ENCODE measurements around the gene BCKDHA. TPM values are rescaled to one million over a fixed set of nuclear protein-coding genes. Genes with fewer than 3 reads are reported as not detected.

The BCKDHA gene
- total and polyA plus RNA-seq, 2 experiments from 2014 or later, result 26.8 to 29.4 TPM

DNA sequence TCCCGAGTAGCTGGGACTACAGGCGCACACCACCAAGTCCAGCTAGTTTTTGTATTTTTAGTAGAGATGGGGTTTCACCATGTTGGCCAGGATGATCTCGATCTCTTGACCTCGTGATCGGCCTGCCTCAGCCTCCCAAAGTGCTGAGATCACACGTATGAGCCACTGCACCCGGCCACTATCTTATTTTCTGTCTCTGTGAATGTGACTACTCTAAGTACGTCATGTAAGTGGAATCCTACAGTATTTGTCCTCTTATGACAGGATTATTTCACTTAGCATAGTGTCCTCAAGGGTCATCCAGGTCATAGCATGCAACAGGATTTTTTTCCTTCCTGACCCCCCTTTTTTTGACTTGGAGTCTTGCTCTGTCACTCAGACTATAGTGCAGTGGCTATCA is 26.1 kb upstream of the BCKDHA start:
- WGBS, 2 experiments (ENCODE audit: low coverage in 1 of 2, low lambda C conversion rate in 2 of 2, missing lambda C conversion rate in 2 of 2), result 84 to 90% methylated on average over 8 of the region's 8 CpGs

DNA sequence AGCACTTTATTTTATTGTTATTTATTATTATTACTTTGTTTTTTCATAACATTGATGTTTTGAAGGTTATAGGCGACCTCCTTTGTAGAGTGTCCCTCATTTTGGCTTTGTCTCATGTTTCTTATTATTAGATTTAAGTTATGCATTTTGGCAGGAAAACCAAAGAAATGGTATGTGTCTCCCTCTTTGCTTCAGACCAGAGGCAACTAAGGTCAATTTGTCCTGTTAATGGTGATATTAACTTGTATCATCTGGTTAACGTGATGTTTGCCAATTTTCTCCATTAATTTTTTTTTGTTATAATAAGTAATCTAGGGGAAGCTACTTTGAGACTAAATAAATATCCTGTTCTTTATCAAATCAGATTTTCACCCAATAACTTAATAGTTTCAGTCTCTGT is 25.1 kb upstream of the BCKDHA start:
- Histone ChIP-seq H3K79me2 (ENCODE audit: insufficient read depth) (peaks cover 29% of the 10 kb centered on the region), H3K27ac (no peak overlapping the region), H3K4me2 (ENCODE audit: unreplicated experiment) (no peak overlapping the region), H3K9me2 (ENCODE audit: insufficient read depth) (no peaks in the 10 kb centered on the region), H4K20me1 (ENCODE audit: insufficient read depth) (no peaks in the 10 kb centered on the region), H3K4me3 (no peak overlapping the region), H2AFZ (no peak overlapping the region), H3K9ac (no peak overlapping the region), H3K27me3 (replicated peaks; ENCODE audit: insufficient read depth) (no peaks in the 10 kb centered on the region), H3K36me3 (ENCODE audit: low read depth) (no peaks in the 10 kb centered on the region), H3K9me3 (ENCODE audit: low read depth) (no peaks in the 10 kb centered on the region), H3K4me1 (ENCODE audit: insufficient read depth) (peaks cover 27% of the 10 kb centered on the region), H3F3A (ENCODE audit: insufficient read depth) (peaks cover 15% of the 10 kb centered on the region)
- DNase-seq, result no peak
- TF ChIP-seq EZH2 (IDR thresholded peaks at IDR 0.05; ENCODE audit: insufficient read depth, poor library complexity, severe bottlenecking) (no peak), EZH2phosphoT487 (IDR thresholded peaks at IDR 0.05; ENCODE audit: insufficient read depth, low read depth) (no peak)
- in situ Hi-C loops (cut with MboI), result no loop called here
- 74 to 80% methylated on average over 2 of the region's 2 CpGs for WGBS, 2 experiments (ENCODE audit: low coverage in 1 of 2, low lambda C conversion rate in 2 of 2, missing lambda C conversion rate in 2 of 2)

More for the DNA sequence above, 26.1 kb upstream of the BCKDHA start:
- in situ Hi-C loops (cut with MboI), result no loop called here
- peaks cover 37% of the 10 kb centered on the region for H3K79me2 ChIP-seq (ENCODE audit: insufficient read depth)
- peaks cover 21% of the 10 kb centered on the region for H3F3A ChIP-seq (ENCODE audit: insufficient read depth)
- no peaks in the 10 kb centered on the region for H3K27me3 ChIP-seq (replicated peaks; ENCODE audit: insufficient read depth)
- no peak overlapping the region for H3K4me3 ChIP-seq
- no peak for TF ChIP-seq EZH2phosphoT487 (IDR thresholded peaks at IDR 0.05; ENCODE audit: insufficient read depth, low read depth)
- no peak for TF ChIP-seq EZH2 (IDR thresholded peaks at IDR 0.05; ENCODE audit: insufficient read depth, poor library complexity, severe bottlenecking)
- no peak overlapping the region for H3K27ac ChIP-seq
- no peaks in the 10 kb centered on the region for H3K9me2 ChIP-seq (ENCODE audit: insufficient read depth)
- H4K20me1 ChIP-seq (ENCODE audit: insufficient read depth), result no peaks in the 10 kb centered on the region
- no peaks in the 10 kb centered on the region for H3K9me3 ChIP-seq (ENCODE audit: low read depth)
- no peak for DNase-seq
- no peak overlapping the region for H3K4me2 ChIP-seq (ENCODE audit: unreplicated experiment)
- H3K36me3 ChIP-seq (ENCODE audit: low read depth), result no peaks in the 10 kb centered on the region
- H3K9ac ChIP-seq, result no peak overlapping the region
- H3K4me1 ChIP-seq (ENCODE audit: insufficient read depth), result peaks cover 36% of the 10 kb centered on the region
- H2AFZ ChIP-seq, result no peak overlapping the region

DNA sequence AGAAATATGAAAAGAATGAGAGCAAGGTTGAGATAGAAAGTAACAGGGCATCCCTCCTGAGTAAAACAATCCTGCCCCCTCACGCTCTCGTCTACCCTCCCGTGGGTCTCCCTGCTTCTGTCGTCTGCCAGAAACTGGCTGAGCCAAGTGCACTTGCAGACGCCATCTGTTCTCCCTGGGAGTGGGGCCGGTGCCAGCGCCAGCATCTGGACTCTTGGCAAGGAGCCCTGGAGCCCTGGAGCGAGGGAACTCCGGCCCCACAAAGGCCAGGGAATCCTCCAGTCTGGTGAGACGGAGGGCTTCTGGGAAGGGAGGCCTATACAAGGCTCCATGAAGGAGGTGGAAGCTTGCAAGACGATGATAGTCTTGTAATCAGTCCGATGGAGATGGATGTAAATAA is 23.6 kb upstream of the BCKDHA start:
- H3K9me3 ChIP-seq (ENCODE audit: low read depth), result no peaks in the 10 kb centered on the region
- DNase-seq, result peak; percentile 85
- H3K9ac ChIP-seq, result no peak overlapping the region
- 9 to 15% methylated on average over 12 of the region's 12 CpGs for WGBS, 2 experiments (ENCODE audit: low coverage in 1 of 2, low lambda C conversion rate in 2 of 2, missing lambda C conversion rate in 2 of 2)
- peaks cover 16% of the 10 kb centered on the region for H3K4me1 ChIP-seq (ENCODE audit: insufficient read depth)
- H3K27ac ChIP-seq, result no peak overlapping the region
- H4K20me1 ChIP-seq (ENCODE audit: insufficient read depth), result no peaks in the 10 kb centered on the region
- H2AFZ ChIP-seq, result no peak overlapping the region
- no peak for TF ChIP-seq EZH2phosphoT487 (IDR thresholded peaks at IDR 0.05; ENCODE audit: insufficient read depth, low read depth)
- TF ChIP-seq EZH2 (IDR thresholded peaks at IDR 0.05; ENCODE audit: insufficient read depth, poor library complexity, severe bottlenecking), result no peak
- peaks cover 29% of the 10 kb centered on the region for H3K79me2 ChIP-seq (ENCODE audit: insufficient read depth)
- H3K4me2 ChIP-seq (ENCODE audit: unreplicated experiment), result no peak overlapping the region
- no peaks in the 10 kb centered on the region for H3K36me3 ChIP-seq (ENCODE audit: low read depth)
- no peaks in the 10 kb centered on the region for H3K9me2 ChIP-seq (ENCODE audit: insufficient read depth)
- no peak overlapping the region for H3K4me3 ChIP-seq
- 0 out of 2 replicates have a peak, but pooled peaks cover 4% of the 10 kb centered on the region for H3F3A ChIP-seq (ENCODE audit: insufficient read depth)
- in situ Hi-C loops (cut with MboI), result no loop called here
- H3K27me3 ChIP-seq (replicated peaks; ENCODE audit: insufficient read depth), result no peaks in the 10 kb centered on the region

DNA sequence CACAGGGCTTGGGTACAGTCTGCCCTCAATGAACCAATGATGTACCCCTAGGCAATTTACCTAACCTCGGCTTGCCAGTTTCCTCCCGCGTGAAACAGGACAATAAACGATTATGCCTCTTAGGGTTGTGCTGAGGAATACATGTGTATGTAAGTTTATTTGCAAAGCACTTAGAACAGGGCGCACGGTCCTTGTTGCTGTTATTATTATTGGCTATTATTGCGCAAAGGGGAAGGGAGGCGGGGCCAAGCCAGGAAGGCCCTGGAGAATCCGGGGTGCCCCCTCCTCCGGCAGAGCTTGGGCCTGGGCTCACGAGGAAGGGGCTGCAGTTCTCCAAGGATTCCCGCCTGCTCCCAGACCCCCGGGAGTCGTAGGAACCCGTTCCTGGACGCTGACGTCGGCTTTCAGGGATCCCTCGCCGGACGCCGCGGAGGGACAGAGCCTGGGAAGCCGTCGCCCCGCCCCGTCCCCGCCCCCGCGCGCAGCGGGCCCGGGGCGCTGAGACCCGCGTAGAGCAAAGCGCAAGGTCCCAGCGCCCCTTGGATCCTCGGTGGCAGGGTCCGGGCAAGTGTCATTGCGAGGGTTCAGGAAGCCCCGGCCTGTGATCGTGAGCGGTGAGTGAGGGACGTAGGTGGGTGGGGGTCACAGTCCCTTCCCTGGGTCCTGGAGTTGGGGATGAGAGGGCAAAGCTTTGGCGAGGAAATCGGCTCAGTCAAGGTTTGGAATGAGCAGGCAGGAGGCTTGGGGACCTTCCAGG is 21.2 kb upstream of the BCKDHA start, which contains the start of gene TMEM91:
Gene TMEM91 (plus strand): TSS at position 293 of the 757 bp plus-strand sequence. CDS start 1,777 bp downstream, outside the sequence.
- peak within 1 kb of the TSS; percentile 98 for H3K4me2 ChIP-seq (ENCODE audit: unreplicated experiment)
- no peaks in the 10 kb centered on the region for H3K27me3 ChIP-seq (replicated peaks; ENCODE audit: insufficient read depth)
- peak; percentile 63 for DNase-seq
- no peak within 1 kb of the TSS for H3K27ac ChIP-seq
- no peaks in the 10 kb centered on the region for H3K9me3 ChIP-seq (ENCODE audit: low read depth)
- no peak for TF ChIP-seq EZH2phosphoT487 (IDR thresholded peaks at IDR 0.05; ENCODE audit: insufficient read depth, low read depth)
- TF ChIP-seq EZH2 (IDR thresholded peaks at IDR 0.05; ENCODE audit: insufficient read depth, poor library complexity, severe bottlenecking), result no peak
- H4K20me1 ChIP-seq (ENCODE audit: insufficient read depth), result no peaks in the 10 kb centered on the region
- H3K9me2 ChIP-seq (ENCODE audit: insufficient read depth), result no peaks in the 10 kb centered on the region
- peaks cover 9% of the 10 kb centered on the region; the same call in 1 of the 2 replicates for H3F3A ChIP-seq (ENCODE audit: insufficient read depth)
- H3K9ac ChIP-seq, result peak within 1 kb of the TSS; percentile 84
- peak within 1 kb of the TSS; percentile 94 for H3K4me3 ChIP-seq
- peak within 1 kb of the TSS; percentile 89 for H2AFZ ChIP-seq
- no peaks in the 10 kb centered on the region for H3K36me3 ChIP-seq (ENCODE audit: low read depth)
- 1 to 2% methylated on average over 32 to 44 of the region's 47 CpGs for WGBS, 2 experiments (ENCODE audit: low coverage in 1 of 2, low lambda C conversion rate in 2 of 2, missing lambda C conversion rate in 2 of 2)
- peaks cover 16% of the 10 kb centered on the region for H3K4me1 ChIP-seq (ENCODE audit: insufficient read depth)
- H3K79me2 ChIP-seq (ENCODE audit: insufficient read depth), result peaks cover 15% of the 10 kb centered on the region
- in situ Hi-C loops (cut with MboI), result no loop called here
